GM18508 (cell line): ENCODE measurements around the gene RPS6KA2.

Experiments used
- ATAC-seq: cut with Tn5 transposase; IDR thresholded peaks from one replicate; pipeline ENCODE4 v1.9.1; 2021; ENCODE audit warnings: moderate number of reproducible peaks; ENCODE audit not compliant: insufficient read depth, unreplicated experiment

RPS6KA2 gene

GRCh38 chr6:166627033-166627874, at the start of gene RPS6KA2:
RPS6KA2 (minus strand) TSS chr6:166627251; CDS start chr6:166627019, 232 bp downstream.
- peak; percentile 84 for ATAC-seq

- ATAC-seq = no peak
Measured at GRCh38 chr6:166676270-166676860, 49.3 kb upstream of the RPS6KA2 start.

GRCh38 chr6:166675736-166676135, 48.7 kb upstream of the RPS6KA2 start:
- no peak for ATAC-seq

GRCh38 chr6:166673309-166673708, 46.3 kb upstream of the RPS6KA2 start:
- ATAC-seq = no peak

- no peak for ATAC-seq
Measured at GRCh38 chr6:166672624-166673206, 45.7 kb upstream of the RPS6KA2 start.

- ATAC-seq = no peak
Measured at GRCh38 chr6:166672146-166672545, 45.1 kb upstream of the RPS6KA2 start.

GRCh38 chr6:166671434-166672081, 44.5 kb upstream of the RPS6KA2 start:
- ATAC-seq = no peak

- ATAC-seq = no peak
Measured at GRCh38 chr6:166670894-166671293, 43.8 kb upstream of the RPS6KA2 start.

- ATAC-seq = no peak
Measured at GRCh38 chr6:166670013-166670412, 43.0 kb upstream of the RPS6KA2 start.

GRCh38 chr6:166667796-166668610, 41.0 kb upstream of the RPS6KA2 start:
- ATAC-seq = no peak

GRCh38 chr6:166664135-166664534, 37.1 kb upstream of the RPS6KA2 start:
- no peak for ATAC-seq

- no peak for ATAC-seq
Measured at GRCh38 chr6:166663568-166663967, 36.5 kb upstream of the RPS6KA2 start.

GRCh38 chr6:166662690-166663089, 35.6 kb upstream of the RPS6KA2 start:
- no peak for ATAC-seq

GRCh38 chr6:166661327-166662085, 34.5 kb upstream of the RPS6KA2 start:
- ATAC-seq = no peak

- ATAC-seq = no peak
Measured at GRCh38 chr6:166660157-166660688, 33.2 kb upstream of the RPS6KA2 start.

- ATAC-seq = no peak
Measured at GRCh38 chr6:166659581-166659980, 32.5 kb upstream of the RPS6KA2 start.

- no peak for ATAC-seq
Measured at GRCh38 chr6:166658792-166659150, 31.7 kb upstream of the RPS6KA2 start.

GRCh38 chr6:166658115-166658791, 31.2 kb upstream of the RPS6KA2 start:
- ATAC-seq = no peak

GRCh38 chr6:166657531-166657930, 30.5 kb upstream of the RPS6KA2 start:
- ATAC-seq = no peak
